GM03348 (cell line): Measurements from ENCODE around the gene SIK3.
A peak's percentile ranks its signal among the peaks of the same experiment; 100 is the strongest.
"Not testable (repeated sequence)": the region's sequence is repeated elsewhere in the genome, so short reads cannot be mapped to it uniquely, and the experiment has no call there.

Experiments
- DNase-seq: peaks from one replicate; pipeline ENCODE4 v3.0.0; 2012; ENCODE audit warnings: low spot score

The SIK3 gene

GRCh38 chr11:117098269-117099232 is at the start of gene SIK3:
SIK3 (minus strand) TSS chr11:117098428; CDS start chr11:117098415, 13 bp downstream.
- peak; percentile 100 for DNase-seq

- no peak for DNase-seq
Measured at GRCh38 chr11:117146521-117146920, 48.3 kb upstream of the SIK3 start.

- peak; percentile 75 for DNase-seq
Measured at GRCh38 chr11:117145393-117145761, 47.1 kb upstream of the SIK3 start.

- DNase-seq: peak; percentile 86
Measured at GRCh38 chr11:117144477-117145392, 46.5 kb upstream of the SIK3 start.

- DNase-seq: peak; percentile 99
Measured at GRCh38 chr11:117143871-117144476, 45.7 kb upstream of the SIK3 start, which contains the start of gene PAFAH1B2. PAFAH1B2 (plus strand) TSS chr11:117144287; CDS start chr11:117152448, 8,161 bp downstream.

GRCh38 chr11:117143390-117143789 is 45.2 kb upstream of the SIK3 start:
- DNase-seq: peak; percentile 65

GRCh38 chr11:117137223-117138086 is 39.2 kb upstream of the SIK3 start:
- DNase-seq: not testable (repeated sequence)

- not testable (repeated sequence) for DNase-seq
Measured at GRCh38 chr11:117134979-117135378, 36.8 kb upstream of the SIK3 start.

GRCh38 chr11:117134431-117134830 is 36.2 kb upstream of the SIK3 start:
- DNase-seq: no peak

- DNase-seq: no peak
Measured at GRCh38 chr11:117130879-117131278, 32.7 kb upstream of the SIK3 start.

GRCh38 chr11:117130396-117130795 is 32.2 kb upstream of the SIK3 start:
- not testable (repeated sequence) for DNase-seq

GRCh38 chr11:117128289-117128688 is 30.1 kb upstream of the SIK3 start:
- DNase-seq: no peak

- no peak for DNase-seq
Measured at GRCh38 chr11:117127171-117127901, 29.1 kb upstream of the SIK3 start.

GRCh38 chr11:117126223-117126965 is 28.2 kb upstream of the SIK3 start:
- no peak for DNase-seq

- DNase-seq: no peak
Measured at GRCh38 chr11:117122556-117122955, 24.3 kb upstream of the SIK3 start.

- peak; percentile 52 for DNase-seq
Measured at GRCh38 chr11:117121176-117121575, 22.9 kb upstream of the SIK3 start.

- no peak for DNase-seq
Measured at GRCh38 chr11:117117681-117118080, 19.5 kb upstream of the SIK3 start.

- not testable (repeated sequence) for DNase-seq
Measured at GRCh38 chr11:117112939-117113338, 14.7 kb upstream of the SIK3 start.

- not testable (repeated sequence) for DNase-seq
Measured at GRCh38 chr11:117112497-117112896, 14.3 kb upstream of the SIK3 start.
